Activated T-cell treated with anti-CD3 and anti-CD28 coated beads for 24 hours (primary cell): ENCODE data around the gene SLC26A3.

Experiments used
- DNase-seq: peaks from one replicate; pipeline ENCODE4 v3.0.0-alpha.2; 2020; ENCODE audit warnings: low read depth

SLC26A3 gene

GRCh38 chr7:107744345-107744750, 58.7 kb downstream of the SLC26A3 start:
- DNase-seq: no peak

GRCh38 chr7:107743567-107744344, 59.3 kb downstream of the SLC26A3 start, which contains the start of gene CBLL1:
CBLL1 (plus strand) TSS chr7:107744142; CDS start chr7:107744164, 22 bp downstream.
- peak; percentile 98 for DNase-seq

- DNase-seq: no peak
These were observed 60.1 kb downstream of the SLC26A3 start for GRCh38 chr7:107742678-107743566.

- no peak for DNase-seq
These were observed 74.7 kb downstream of the SLC26A3 start for GRCh38 chr7:107728276-107728675.

GRCh38 chr7:107726356-107727130, 76.5 kb downstream of the SLC26A3 start:
- DNase-seq: no peak

- peak; percentile 37 for DNase-seq
These were observed 77.8 kb downstream of the SLC26A3 start for GRCh38 chr7:107725138-107725740.

GRCh38 chr7:107723255-107723654, 79.8 kb downstream of the SLC26A3 start:
- DNase-seq: no peak

- no peak for DNase-seq
These were observed 81.7 kb downstream of the SLC26A3 start for GRCh38 chr7:107721286-107721685.

GRCh38 chr7:107718456-107719193, 84.4 kb downstream of the SLC26A3 start:
- no peak for DNase-seq

- DNase-seq: no peak
These were observed 87.5 kb downstream of the SLC26A3 start for GRCh38 chr7:107715531-107715930.
